DOHH2 (cell line): Measurements from ENCODE around the gene SIPA1.

ENCODE experiments used
- H3F3A ChIP-seq: fragments of 200-600 bp; sonication (generic), shearing (Covaris generic); 2 replicates; pipeline ENCODE4 v1.6.0; 2016; ENCODE audit warnings: antibody characterized with exemption, mild to moderate bottlenecking; ENCODE audit not compliant: control insufficient read depth, insufficient read depth
- H3K27ac ChIP-seq: fragments of 200-600 bp; sonication (generic); 2 replicates; pipeline ENCODE4 v1.5.1; 2014; ENCODE audit warnings: low read depth, mild to moderate bottlenecking, low read length, moderate library complexity
- H3K27me3 ChIP-seq: fragments of 200-600 bp; sonication (generic); 2 replicates; pipeline ENCODE4 v1.6.1; 2014; ENCODE audit warnings: mild to moderate bottlenecking, low read length, mixed read lengths; ENCODE audit not compliant: control insufficient read depth
- H3K36me3 ChIP-seq: fragments of 200-600 bp; sonication (generic); 2 replicates; pipeline ENCODE4 v1.6.1; 2014; ENCODE audit warnings: mild to moderate bottlenecking, low read length, moderate library complexity, mixed read lengths; ENCODE audit not compliant: control insufficient read depth
- H3K4me1 ChIP-seq: fragments of 200-600 bp; sonication (generic); 2 replicates; pipeline ENCODE4 v1.6.1; 2014; ENCODE audit warnings: mild to moderate bottlenecking, low read length, mixed read lengths; ENCODE audit not compliant: control insufficient read depth
- H3K4me2 ChIP-seq: fragments of 200-600 bp; sonication (generic); 2 replicates; pipeline ENCODE4 v1.6.0; 2014; ENCODE audit warnings: mild to moderate bottlenecking, low read length, moderate library complexity
- H3K4me3 ChIP-seq: fragments of 200-600 bp; sonication (generic); 2 replicates; pipeline ENCODE4 v1.5.1; 2014; ENCODE audit warnings: mild to moderate bottlenecking, low read length, mixed read lengths
- H3K79me2 ChIP-seq: fragments of 200-600 bp; sonication (generic); 2 replicates; pipeline ENCODE4 v1.6.1; 2014; ENCODE audit warnings: mild to moderate bottlenecking, low read length, mixed read lengths; ENCODE audit not compliant: control insufficient read depth
- H3K9me2 ChIP-seq: fragments of 200-600 bp; sonication (generic); replicated peaks from 2 replicates; pipeline ENCODE4 v1.6.1; 2014; ENCODE audit warnings: mild to moderate bottlenecking, low read length, mixed read lengths; ENCODE audit not compliant: control insufficient read depth
- H3K9me3 ChIP-seq: fragments of 200-600 bp; sonication (generic); 2 replicates; pipeline ENCODE4 v1.6.1; 2014; ENCODE audit warnings: antibody characterized with exemption, low read length, mixed read lengths; ENCODE audit not compliant: control insufficient read depth, insufficient read depth
- H4K20me1 ChIP-seq: fragments of 200-600 bp; sonication (generic); 2 replicates; pipeline ENCODE4 v1.6.0; 2014; ENCODE audit warnings: low read depth, mild to moderate bottlenecking, antibody characterized with exemption, low read length, moderate library complexity; ENCODE audit not compliant: control insufficient read depth, insufficient read depth
- EZH2phosphoT487 ChIP-seq: fragments of 200-600 bp; sonication (generic); IDR thresholded peaks from 2 replicates; pipeline ENCODE4 v1.6.1; 2017; ENCODE audit warnings: borderline replicate concordance, mild to moderate bottlenecking, antibody characterized with exemption, low read length, moderate library complexity, mixed read lengths
- TF ChIP-seq, protein P1 (sequence below): fragments of 200-600 bp; sonication (generic); IDR thresholded peaks from one replicate; pipeline ENCODE4 v1.5.1; 2014; ENCODE audit warnings: antibody characterized with exemption, mild to moderate bottlenecking, low read depth, low read length; ENCODE audit not compliant: poor library complexity, severe bottlenecking

Gene SIPA1

DNA sequence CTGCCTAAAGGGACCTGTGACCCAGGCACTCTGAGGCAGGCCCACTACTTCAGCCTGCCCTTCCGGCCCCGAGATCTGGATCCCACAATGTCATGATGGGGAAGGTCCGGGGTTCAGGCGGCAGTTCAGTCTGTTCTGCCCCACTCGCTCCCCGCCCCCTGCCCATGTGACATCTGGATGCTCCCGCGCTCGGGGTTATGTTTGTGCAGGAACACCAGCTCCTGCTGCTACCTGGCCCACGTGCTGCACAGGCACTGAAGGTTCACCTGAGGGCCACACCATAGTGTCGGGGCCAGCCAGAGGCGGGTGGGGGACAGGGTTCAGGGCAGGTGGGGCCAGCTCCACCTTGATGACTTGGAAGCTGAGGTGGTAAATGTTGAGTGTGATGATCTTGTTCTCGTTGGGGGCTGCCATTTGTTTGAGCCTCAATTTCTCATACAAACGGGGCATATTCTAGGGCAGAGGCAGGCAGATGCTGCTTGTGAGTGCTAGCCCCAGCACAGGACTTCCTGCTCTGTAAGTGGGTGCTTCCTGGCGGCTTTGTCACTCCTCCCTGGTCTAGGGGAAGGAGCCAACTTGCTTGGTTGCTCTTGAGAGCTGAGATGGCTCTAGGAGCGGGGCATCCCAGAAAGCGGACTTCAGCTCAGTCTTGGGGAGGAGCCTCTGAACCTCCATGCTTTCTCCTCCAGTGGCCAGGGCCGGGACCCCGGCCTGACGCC lies 4.4 kb upstream of the SIPA1 start:
- H3K9me2 ChIP-seq: no peaks in the 10 kb centered on the region
- H3K4me2 ChIP-seq: no peak overlapping the region
- H3F3A ChIP-seq: peaks cover 14% of the 10 kb centered on the region
- TF ChIP-seq EZH2phosphoT487: no peak
- TF ChIP-seq, protein P1, sequence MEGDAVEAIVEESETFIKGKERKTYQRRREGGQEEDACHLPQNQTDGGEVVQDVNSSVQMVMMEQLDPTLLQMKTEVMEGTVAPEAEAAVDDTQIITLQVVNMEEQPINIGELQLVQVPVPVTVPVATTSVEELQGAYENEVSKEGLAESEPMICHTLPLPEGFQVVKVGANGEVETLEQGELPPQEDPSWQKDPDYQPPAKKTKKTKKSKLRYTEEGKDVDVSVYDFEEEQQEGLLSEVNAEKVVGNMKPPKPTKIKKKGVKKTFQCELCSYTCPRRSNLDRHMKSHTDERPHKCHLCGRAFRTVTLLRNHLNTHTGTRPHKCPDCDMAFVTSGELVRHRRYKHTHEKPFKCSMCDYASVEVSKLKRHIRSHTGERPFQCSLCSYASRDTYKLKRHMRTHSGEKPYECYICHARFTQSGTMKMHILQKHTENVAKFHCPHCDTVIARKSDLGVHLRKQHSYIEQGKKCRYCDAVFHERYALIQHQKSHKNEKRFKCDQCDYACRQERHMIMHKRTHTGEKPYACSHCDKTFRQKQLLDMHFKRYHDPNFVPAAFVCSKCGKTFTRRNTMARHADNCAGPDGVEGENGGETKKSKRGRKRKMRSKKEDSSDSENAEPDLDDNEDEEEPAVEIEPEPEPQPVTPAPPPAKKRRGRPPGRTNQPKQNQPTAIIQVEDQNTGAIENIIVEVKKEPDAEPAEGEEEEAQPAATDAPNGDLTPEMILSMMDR: no peak
- no peaks in the 10 kb centered on the region for H3K27me3 ChIP-seq
- peaks cover 5% of the 10 kb centered on the region for H3K79me2 ChIP-seq
- H3K36me3 ChIP-seq: peaks cover 77% of the 10 kb centered on the region
- H3K4me3 ChIP-seq: no peak overlapping the region
- no peak overlapping the region for H3K27ac ChIP-seq
- no peaks in the 10 kb centered on the region for H4K20me1 ChIP-seq
- no peaks in the 10 kb centered on the region for H3K9me3 ChIP-seq
- peaks cover 17% of the 10 kb centered on the region for H3K4me1 ChIP-seq

DNA sequence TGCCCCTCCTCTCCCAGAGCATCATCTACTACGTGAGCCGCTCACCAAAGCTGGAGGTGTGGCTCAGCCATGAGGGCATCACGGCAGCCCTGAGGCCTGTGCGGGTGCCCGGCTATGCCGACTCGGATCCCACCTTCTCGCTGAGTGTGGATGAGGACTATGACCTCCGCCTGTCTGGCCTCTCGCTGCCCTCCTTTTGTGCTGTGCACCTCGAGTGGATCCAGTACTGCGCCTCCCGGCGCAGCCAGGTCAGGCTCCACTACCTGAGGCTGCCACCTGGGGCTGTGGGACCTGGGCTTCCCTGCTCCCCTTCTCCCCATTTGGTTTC lies 3.8 kb upstream of the SIPA1 start:
- Histone ChIP-seq H3K36me3 (peaks cover 78% of the 10 kb centered on the region), H3F3A (peaks cover 19% of the 10 kb centered on the region), H3K79me2 (peaks cover 9% of the 10 kb centered on the region), H3K27ac (no peak overlapping the region), H3K4me2 (no peak overlapping the region), H3K9me3 (no peaks in the 10 kb centered on the region), H3K27me3 (no peaks in the 10 kb centered on the region), H3K4me1 (peaks cover 22% of the 10 kb centered on the region), H3K9me2 (no peaks in the 10 kb centered on the region), H3K4me3 (no peak overlapping the region), H4K20me1 (no peaks in the 10 kb centered on the region)
- TF ChIP-seq EZH2phosphoT487: no peak
- TF ChIP-seq, protein P1: no peak

DNA sequence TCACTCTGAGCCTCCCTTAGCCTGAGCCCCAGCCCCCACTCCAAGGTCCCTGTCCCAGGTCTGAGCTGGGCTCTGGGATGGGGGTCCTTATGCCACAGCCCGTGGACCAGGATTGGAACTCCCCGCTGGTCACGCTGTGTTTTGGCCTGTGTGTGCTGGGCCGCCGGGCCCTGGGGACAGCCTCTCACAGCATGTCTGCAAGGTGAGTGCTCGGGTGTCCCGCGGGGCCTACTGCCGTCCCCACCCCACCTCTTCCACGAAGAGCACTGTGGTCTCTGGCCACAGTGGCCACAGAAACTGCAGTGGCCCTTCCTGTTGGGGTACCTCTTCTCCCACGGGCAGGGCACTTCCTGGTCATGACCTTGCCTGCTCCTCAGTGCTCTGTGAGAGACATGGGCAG lies 3.5 kb upstream of the SIPA1 start:
- Histone ChIP-seq H3K79me2 (peaks cover 9% of the 10 kb centered on the region), H4K20me1 (no peaks in the 10 kb centered on the region), H3F3A (peaks cover 22% of the 10 kb centered on the region), H3K27ac (no peak overlapping the region), H3K36me3 (peaks cover 76% of the 10 kb centered on the region), H3K4me3 (no peak overlapping the region), H3K9me2 (no peaks in the 10 kb centered on the region), H3K4me2 (no peak overlapping the region), H3K4me1 (peaks cover 25% of the 10 kb centered on the region), H3K27me3 (no peaks in the 10 kb centered on the region), H3K9me3 (no peaks in the 10 kb centered on the region)
- no peak for TF ChIP-seq EZH2phosphoT487
- TF ChIP-seq, protein P1: no peak
